H1 (cell line): ENCODE data around the gene KLHL21. TPM values are rescaled to one million over a fixed set of nuclear protein-coding genes. Genes with fewer than 3 reads are reported as not detected.

Experiments
- ASH2L ChIP-seq: fragments of 200-600, 300-600 bp; sonication (generic); IDR thresholded peaks from one replicate; pipeline ENCODE4 v1.7.1; 2017; ENCODE audit warnings: low read length
- CREB1 ChIP-seq: IDR thresholded peaks from 2 replicates; pipeline ENCODE4 v1.6.1; 2012; ENCODE audit warnings: inconsistent platforms
- CTBP2 ChIP-seq: IDR thresholded peaks from 2 replicates; pipeline ENCODE4 v1.7.0; 2011; ENCODE audit warnings: borderline replicate concordance, mild to moderate bottlenecking, moderate library complexity, mixed read lengths, low read length; ENCODE audit not compliant: insufficient read depth, insufficient read length
- CTCF ChIP-seq, 3 experiments: IDR thresholded peaks; 1 replicate in 2 of 3; 2 replicates in 1 of 3; pipeline versions ENCODE4 v1.5.1 to v1.6.1; 2011; ENCODE audit warnings: low read length in 3 of 3, mild to moderate bottlenecking in 3 of 3, inconsistent platforms in 2 of 3, low read depth in 1 of 3, moderate library complexity in 1 of 3; ENCODE audit not compliant: insufficient read depth in 1 of 3; ENCODE audit errors: control extremely low read depth in 1 of 3
- E2F6 ChIP-seq: IDR thresholded peaks from 2 replicates; pipeline ENCODE4 v1.6.1; 2012; ENCODE audit warnings: inconsistent platforms
- MAX ChIP-seq: IDR thresholded peaks from 2 replicates; pipeline ENCODE4 v1.6.1; 2012; ENCODE audit warnings: inconsistent platforms
- PHF8 ChIP-seq: fragments of 200-600 bp; sonication (generic); conservative IDR thresholded peaks from 2 replicates; pipeline ENCODE4 v1.7.1; 2012; ENCODE audit warnings: low read depth, mild to moderate bottlenecking, inconsistent platforms, low read length, moderate library complexity
- POU5F1 ChIP-seq: IDR thresholded peaks from 2 replicates; pipeline ENCODE4 v1.6.1; 2011; ENCODE audit warnings: low read depth, mild to moderate bottlenecking, low read length, moderate library complexity
- RFX5 ChIP-seq: IDR thresholded peaks from 2 replicates; pipeline ENCODE4 v1.6.1; 2011; ENCODE audit warnings: low read depth, low read length, improper control_type of control experiment, borderline replicate concordance
- RNF2 ChIP-seq: fragments of 200-900, 300-1000 bp; sonication (generic); IDR thresholded peaks from 2 replicates; pipeline ENCODE4 v1.7.1; 2016; ENCODE audit warnings: borderline replicate concordance, low read depth, mild to moderate bottlenecking, antibody characterized with exemption, low read length; ENCODE audit not compliant: poor library complexity, severe bottlenecking; ENCODE audit errors: missing control alignments
- RXRA ChIP-seq: IDR thresholded peaks from 2 replicates; pipeline ENCODE4 v1.6.1; 2011; ENCODE audit warnings: low read depth, mild to moderate bottlenecking, low read length, moderate library complexity; ENCODE audit not compliant: insufficient read depth
- SAP30 ChIP-seq: fragments of 300-600 bp; sonication (generic); IDR thresholded peaks from 2 replicates; pipeline ENCODE4 v1.7.1; 2012; ENCODE audit warnings: low read length, moderate library complexity, mild to moderate bottlenecking, inconsistent platforms; ENCODE audit not compliant: insufficient read depth, insufficient replicate concordance
- SIN3A ChIP-seq, 2 experiments: IDR thresholded peaks in 1 of 2; conservative IDR thresholded peaks in 1 of 2; 2 replicates each; pipeline ENCODE4 v1.6.1; 2011 to 2012; ENCODE audit warnings: low read length in 2 of 2, improper control_type of control experiment in 1 of 2, low read depth in 1 of 2, mild to moderate bottlenecking in 1 of 2
- SIX5 ChIP-seq: IDR thresholded peaks from 2 replicates; pipeline ENCODE4 v1.6.1; 2011; ENCODE audit warnings: mild to moderate bottlenecking, low read depth, low read length
- SP2 ChIP-seq: IDR thresholded peaks from 2 replicates; pipeline ENCODE4 v1.6.1; 2012; ENCODE audit warnings: mild to moderate bottlenecking, low read length, inconsistent platforms
- SUZ12 ChIP-seq: fragments of 200-600 bp; sonication (generic); IDR thresholded peaks from 2 replicates; pipeline ENCODE4 v1.6.1; 2012; ENCODE audit warnings: mild to moderate bottlenecking, inconsistent platforms, low read length, moderate library complexity, mixed read lengths
- TAF1 ChIP-seq: IDR thresholded peaks from 2 replicates; pipeline ENCODE4 v1.6.1; 2011; ENCODE audit warnings: mild to moderate bottlenecking, low read depth, low read length
- USF2 ChIP-seq: IDR thresholded peaks from 2 replicates; pipeline ENCODE4 v1.6.1; 2011; ENCODE audit warnings: low read length, improper control_type of control experiment
- polyA plus RNA-seq, 7 experiments: library from polyadenylated mRNA; depleted of rRNA in 3 of 7; stranded (reverse) in 5 of 7; unstranded in 2 of 7; fragments of >200 nt in 5 of 7; fragments of 200-250 nt in 2 of 7; gene quantifications; 1 replicate in 5 of 7; 2 replicates in 1 of 7; 4 replicates in 1 of 7; pipeline versions ENCODE4 v1.2.1 to v1.2.3, GENCODE V29; 2011 to 2013; ENCODE audit warnings: missing spikeins in 2 of 7, mixed read lengths in 2 of 7
- total RNA-seq: library from RNA; stranded (reverse); fragmentation: NEBNext Ultra II Directional; extraction: Animal tissue kit (Norgen Biotek cat#: 25700); gene quantifications from 2 replicates; pipeline ENCODE4 v1.2.1, GENCODE V29; 2021

KLHL21 gene
- total and polyA plus RNA-seq, 2 of the 8 experiments (the other 6 are each of a cell fraction or from before 2014, with no cell fraction given): 11.9 to 22.3 TPM

GRCh38 chr1:6624710-6625583 is 22.3 kb upstream of the KLHL21 start, which contains the start of gene THAP3 (continued):
- TF ChIP-seq CTCF (IDR thresholded peaks at IDR 0.05; ENCODE audit: control extremely low read depth in 1 of 3, insufficient read depth in 1 of 3, low read depth in 1 of 3, low read length in 3 of 3) (peak in 1 of 3 experiments; percentile 38; a peak in 2 of 4 replicates), RFX5 (no peak), SP2 (no peak), MAX (peak; percentile 7; the same call in 1 of the 2 replicates), CREB1 (peak; percentile 69), SIX5 (no peak), SUZ12 (no peak), TAF1 (peak; percentile 76), PHF8 (peak; percentile 81), USF2 (no peak), E2F6 (no peak), RNF2 (no peak), SAP30 (no peak), CTBP2 (no peak), RXRA (no peak), POU5F1 (no peak), SIN3A (conservative IDR thresholded peaks at IDR 0.05 in 1 of 2, IDR thresholded peaks at IDR 0.05 in 1 of 2; ENCODE audit: low read depth in 1 of 2, low read length in 2 of 2) (no peak; a peak in 1 of 4 replicates), ASH2L (no peak)
